ENCODE results near the gene CFAP119. TPM values are rescaled to one million over a fixed set of nuclear protein-coding genes. Genes with fewer than 3 reads are reported as not detected.

Gene CFAP119
- total and polyA plus RNA-seq, 10 of the 15 experiments (the other 5 are each of a cell fraction or from before 2014, with no cell fraction given) = 2.2 to 9.4 (median 4.3) TPM

- TF ChIP-seq STAT1 (conservative IDR thresholded peaks at IDR 0.05) (no peak), IRF3 (IDR thresholded peaks at IDR 0.05) (no peak), BRCA1 (IDR thresholded peaks at IDR 0.05; ENCODE audit: low read depth, low read length) (no peak), PML (IDR thresholded peaks at IDR 0.05; ENCODE audit: low read length) (peak; percentile 29; the same call in 1 of the 2 replicates), RB1 (IDR thresholded peaks at IDR 0.05; ENCODE audit: borderline replicate concordance) (no peak), E4F1 (IDR thresholded peaks at IDR 0.05; ENCODE audit: borderline replicate concordance, partially characterized antibody) (no peak), ZBTB4 (CRISPR knock-in tag; IDR thresholded peaks at IDR 0.05) (no peak), SUZ12 (IDR thresholded peaks at IDR 0.05; ENCODE audit: unreplicated experiment) (no peak), SP1 (IDR thresholded peaks at IDR 0.05; ENCODE audit: low read depth, low read length) (no peak), RELB (IDR thresholded peaks at IDR 0.05; ENCODE audit: low read depth) (no peak), FOXK2 (IDR thresholded peaks at IDR 0.05) (no peak), SMAD1 (IDR thresholded peaks at IDR 0.05; ENCODE audit: low read depth, partially characterized antibody) (no peak), ZBED1 (IDR thresholded peaks at IDR 0.05; ENCODE audit: borderline replicate concordance) (peak; percentile 50; the same call in 1 of the 2 replicates), ELK1 (IDR thresholded peaks at IDR 0.05; ENCODE audit: low read depth, low read length) (no peak), BCLAF1 (IDR thresholded peaks at IDR 0.05) (no peak), MEF2A (IDR thresholded peaks at IDR 0.05; ENCODE audit: insufficient read depth, low read depth, low read length) (no peak)
These were observed 13.7 kb upstream of the CFAP119 start (continued) for GRCh38 chr16:30775392-30776188.

All from GM12878 (cell line).